Thyroid gland (tissue), 4 donors: ENCODE results near the gene ANKRD55.

Experiments used
- POLR2A ChIP-seq, 2 donors: fragments of 450-650 bp; IDR thresholded peaks; one replicate each; pipeline ENCODE4 v1.6.1; 2017; ENCODE audit warnings: antibody characterized with exemption in 2 of 2, mild to moderate bottlenecking in 2 of 2, moderate library complexity in 1 of 2
- TF ChIP-seq, protein P1 (sequence below), 6 experiments: fragments of 200-600 bp in 3 of 6; fragments of 450-650 bp in 3 of 6; sonication (generic) in 3 of 6; IDR thresholded peaks; one replicate each; pipeline ENCODE4 v1.5.1; 2016 to 2019; ENCODE audit warnings: antibody characterized with exemption in 6 of 6, mild to moderate bottlenecking in 2 of 6, inconsistent platforms in 1 of 6, moderate library complexity in 1 of 6

DNA sequence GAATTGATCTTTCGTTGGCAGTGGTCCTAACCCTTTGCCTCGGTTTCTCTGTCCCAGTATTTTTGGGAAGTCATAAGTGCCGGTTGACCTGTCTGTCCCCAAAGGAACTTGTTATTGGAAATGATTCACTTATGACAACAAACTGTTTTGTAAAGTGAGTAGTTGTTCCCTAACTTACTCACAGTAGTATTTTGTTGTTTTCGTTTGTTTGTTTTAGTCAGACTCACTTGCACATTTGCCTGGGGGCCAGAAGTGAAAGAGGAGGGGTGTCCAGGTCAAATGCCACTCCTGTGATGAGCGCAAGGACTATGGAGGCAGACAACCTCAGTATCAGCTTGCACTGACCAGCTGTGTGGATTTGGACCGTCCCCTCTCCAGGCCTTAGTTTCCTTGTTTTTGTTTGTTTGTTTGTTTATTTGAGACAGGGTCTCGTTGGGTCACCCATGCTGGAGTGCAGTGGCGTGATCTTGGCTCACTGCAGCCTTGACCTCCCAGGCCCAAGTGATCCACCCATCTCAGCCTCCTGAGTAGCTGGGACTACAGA is 47.3 kb downstream of the ANKRD55 start:
- TF ChIP-seq, protein P1, sequence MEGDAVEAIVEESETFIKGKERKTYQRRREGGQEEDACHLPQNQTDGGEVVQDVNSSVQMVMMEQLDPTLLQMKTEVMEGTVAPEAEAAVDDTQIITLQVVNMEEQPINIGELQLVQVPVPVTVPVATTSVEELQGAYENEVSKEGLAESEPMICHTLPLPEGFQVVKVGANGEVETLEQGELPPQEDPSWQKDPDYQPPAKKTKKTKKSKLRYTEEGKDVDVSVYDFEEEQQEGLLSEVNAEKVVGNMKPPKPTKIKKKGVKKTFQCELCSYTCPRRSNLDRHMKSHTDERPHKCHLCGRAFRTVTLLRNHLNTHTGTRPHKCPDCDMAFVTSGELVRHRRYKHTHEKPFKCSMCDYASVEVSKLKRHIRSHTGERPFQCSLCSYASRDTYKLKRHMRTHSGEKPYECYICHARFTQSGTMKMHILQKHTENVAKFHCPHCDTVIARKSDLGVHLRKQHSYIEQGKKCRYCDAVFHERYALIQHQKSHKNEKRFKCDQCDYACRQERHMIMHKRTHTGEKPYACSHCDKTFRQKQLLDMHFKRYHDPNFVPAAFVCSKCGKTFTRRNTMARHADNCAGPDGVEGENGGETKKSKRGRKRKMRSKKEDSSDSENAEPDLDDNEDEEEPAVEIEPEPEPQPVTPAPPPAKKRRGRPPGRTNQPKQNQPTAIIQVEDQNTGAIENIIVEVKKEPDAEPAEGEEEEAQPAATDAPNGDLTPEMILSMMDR (IDR thresholded peaks at IDR 0.05), result no peak
- TF ChIP-seq POLR2A (IDR thresholded peaks at IDR 0.05), result no peak
